ENCODE measurements around the gene TLR5. TPM values are rescaled to one million over a fixed set of nuclear protein-coding genes. Genes with fewer than 3 reads are reported as not detected.

TLR5 gene
- total RNA-seq, 2 donors from 2014 or later, result not detected

- Histone ChIP-seq H3K27ac (ENCODE audit: low read depth, low read length) (no peak overlapping the region), H3K27me3 (ENCODE audit: control insufficient read depth, insufficient read depth, low read length, poor library complexity, severe bottlenecking) (no peaks in the 10 kb centered on the region), H3K36me3 (ENCODE audit: control insufficient read depth, insufficient read depth, low read length) (peaks cover 7% of the 10 kb centered on the region), H3K9ac (ENCODE audit: extremely low read depth, low read length, poor library complexity, severe bottlenecking) (no peak overlapping the region), H3K4me1 (ENCODE audit: control insufficient read depth, insufficient read depth, low read length) (peaks cover 19% of the 10 kb centered on the region), H3K9me3 (ENCODE audit: control insufficient read depth, low read length) (peaks cover 19% of the 10 kb centered on the region), H3K4me3 (ENCODE audit: low read length) (no peak overlapping the region)
- Mint-ChIP-seq H3K4me1 (peaks cover 41% of the 10 kb centered on the region), H3K9me3 (peaks cover 2% of the 10 kb centered on the region), H3K36me3 (ENCODE audit: low read depth) (no peaks in the 10 kb centered on the region), H3K4me3 (no peak overlapping the region), H3K27ac (no peak overlapping the region), H3K27me3 (ENCODE audit: insufficient read depth) (no peaks in the 10 kb centered on the region)
- no peak for DNase-seq
- TF ChIP-seq CTCF (conservative IDR thresholded peaks at IDR 0.05), result no peak
- 95 to 100% methylated on average over 3 to 11 of the region's 11 CpGs for WGBS, 2 experiments (ENCODE audit: insufficient coverage in 1 of 2, insufficient read length in 1 of 2)
Observed at GRCh38 chr1:223089250-223089649, 53.8 kb downstream of the TLR5 start.

- peaks cover 41% of the 10 kb centered on the region for H3K4me1 Mint-ChIP-seq
- H3K36me3 Mint-ChIP-seq (ENCODE audit: low read depth), result no peaks in the 10 kb centered on the region
- no peak overlapping the region for H3K4me3 ChIP-seq (ENCODE audit: low read length)
- peaks cover 14% of the 10 kb centered on the region for H3K9me3 ChIP-seq (ENCODE audit: control insufficient read depth, low read length)
- H3K4me3 Mint-ChIP-seq, result no peak overlapping the region
- H3K27ac Mint-ChIP-seq, result no peak overlapping the region
- H3K4me1 ChIP-seq (ENCODE audit: control insufficient read depth, insufficient read depth, low read length), result peaks cover 19% of the 10 kb centered on the region
- no peaks in the 10 kb centered on the region for H3K27me3 ChIP-seq (ENCODE audit: control insufficient read depth, insufficient read depth, low read length, poor library complexity, severe bottlenecking)
- TF ChIP-seq CTCF (conservative IDR thresholded peaks at IDR 0.05), result no peak
- H3K9me3 Mint-ChIP-seq, result peaks cover 2% of the 10 kb centered on the region
- H3K9ac ChIP-seq (ENCODE audit: extremely low read depth, low read length, poor library complexity, severe bottlenecking), result no peak overlapping the region
- H3K27ac ChIP-seq (ENCODE audit: low read depth, low read length), result no peak overlapping the region
- WGBS, 2 experiments (ENCODE audit: insufficient coverage in 1 of 2, insufficient read length in 1 of 2), result 85 to 95% methylated on average over 4 to 13 of the region's 13 CpGs
- no peaks in the 10 kb centered on the region for H3K27me3 Mint-ChIP-seq (ENCODE audit: insufficient read depth)
- peak; percentile 61 for DNase-seq
- H3K36me3 ChIP-seq (ENCODE audit: control insufficient read depth, insufficient read depth, low read length), result peaks cover 7% of the 10 kb centered on the region
Observed at GRCh38 chr1:223088713-223089240, 54.3 kb downstream of the TLR5 start.

- DNase-seq, result no peak
- TF ChIP-seq CTCF (conservative IDR thresholded peaks at IDR 0.05), result no peak
- Mint-ChIP-seq H3K27ac (no peak overlapping the region), H3K9me3 (peaks cover 2% of the 10 kb centered on the region), H3K27me3 (ENCODE audit: insufficient read depth) (peaks cover 2% of the 10 kb centered on the region), H3K4me3 (no peak overlapping the region), H3K4me1 (peaks cover 40% of the 10 kb centered on the region), H3K36me3 (ENCODE audit: low read depth) (no peaks in the 10 kb centered on the region)
- H3K36me3 ChIP-seq (ENCODE audit: control insufficient read depth, insufficient read depth, low read length), result peaks cover 7% of the 10 kb centered on the region
- 86 to 90% methylated on average over 6 to 10 of the region's 10 CpGs for WGBS, 2 experiments (ENCODE audit: insufficient coverage in 1 of 2, insufficient read length in 1 of 2)
- no peak overlapping the region for H3K4me3 ChIP-seq (ENCODE audit: low read length)
- H3K27me3 ChIP-seq (ENCODE audit: control insufficient read depth, insufficient read depth, low read length, poor library complexity, severe bottlenecking), result no peaks in the 10 kb centered on the region
- peaks cover 11% of the 10 kb centered on the region for H3K9me3 ChIP-seq (ENCODE audit: control insufficient read depth, low read length)
- no peak overlapping the region for H3K9ac ChIP-seq (ENCODE audit: extremely low read depth, low read length, poor library complexity, severe bottlenecking)
- H3K4me1 ChIP-seq (ENCODE audit: control insufficient read depth, insufficient read depth, low read length), result peaks cover 19% of the 10 kb centered on the region
- H3K27ac ChIP-seq (ENCODE audit: low read depth, low read length), result no peak overlapping the region
Observed at GRCh38 chr1:223087291-223088255, 55.5 kb downstream of the TLR5 start.

Data from endodermal cell (in vitro differentiated cells).